Lower lobe of right lung (tissue), 2 donors: ENCODE results near the gene HAS3. TPM values are rescaled to one million over a fixed set of nuclear protein-coding genes. Genes with fewer than 3 reads are reported as not detected.
"Not testable (repeated sequence)": the region's sequence is repeated elsewhere in the genome, so short reads cannot be mapped to it uniquely, and the experiment has no call there.

Source experiments
- ATAC-seq, 2 donors: fragments of 200-7000 bp; cut with Tn5 transposase; one replicate each; pipeline ENCODE4 v1.9.1; 2020 to 2022; ENCODE audit warnings: mild to moderate bottlenecking in 2 of 2, moderate library complexity in 2 of 2
- DNase-seq: peaks from one replicate; pipeline ENCODE4 v3.0.0-alpha.2; 2020
- H3K27ac ChIP-seq: fragments of 200-600 bp; one replicate; pipeline ENCODE4 v1.8.0; 2022
- H3K27me3 ChIP-seq: fragments of 200-600 bp; one replicate; pipeline ENCODE4 v1.8.0; 2022; ENCODE audit warnings: low read depth
- H3K36me3 ChIP-seq: fragments of 200-600 bp; one replicate; pipeline ENCODE4 v1.8.0; 2022; ENCODE audit warnings: mild to moderate bottlenecking
- H3K4me1 ChIP-seq: fragments of 200-600 bp; one replicate; pipeline ENCODE4 v1.8.0; 2022
- H3K4me3 ChIP-seq: fragments of 200-600 bp; one replicate; pipeline ENCODE4 v1.8.0; 2022; ENCODE audit warnings: mild to moderate bottlenecking
- H3K9me3 ChIP-seq: fragments of 200-600 bp; one replicate; pipeline ENCODE4 v1.8.0; 2022
- CTCF ChIP-seq: fragments of 200-600 bp; IDR thresholded peaks from one replicate; pipeline ENCODE4 v1.8.0; 2022; ENCODE audit warnings: antibody characterized with exemption, mild to moderate bottlenecking
- intact Hi-C: fragments of 100-400 bp; cut with DNase I; formaldehyde crosslinking; loops from one replicate; pipeline ENCODE4 v1.11.0; 2022
- long read RNA-seq: library from polyadenylated mRNA; unstranded; transcript quantifications from one replicate; pipeline ENCODE4 v2.0.0, GENCODE V29; 2021
- total RNA-seq: library from RNA; stranded (reverse); fragmentation: NEBNext Ultra II Directional; extraction: Animal tissue kit (Norgen Biotek cat#: 25700); gene quantifications from one replicate; pipeline ENCODE4 v1.2.1, GENCODE V29; 2021
- donor health status: DM: no; HTN: yes; CAD: no; lungs with severe emphysema.

The HAS3 gene
- total RNA-seq: 12.6 TPM
- long read RNA-seq, partial matches to known transcripts: 0 of 6 reads
- long read RNA-seq, other reads (novel, unspliced or antisense): 6 of 6 reads

GRCh38 chr16:69105501-69106361, at the start of gene HAS3:
TSS of gene HAS3 (plus strand) at chr16:69105653. CDS start at chr16:69109396, 3,743 bp downstream.
- ATAC-seq: peak; percentile 79 to 88
- TF ChIP-seq CTCF: peak; percentile 15
- intact Hi-C loops: no loop called here
- peak within 1 kb of the TSS; percentile 36 for H3K27ac ChIP-seq
- peaks cover 34% of the 10 kb centered on the region for H3K4me1 ChIP-seq
- DNase-seq: peak; percentile 81
- peaks cover 18% of the 10 kb centered on the region for H3K27me3 ChIP-seq
- H3K4me3 ChIP-seq: peak within 1 kb of the TSS; percentile 57
- H3K36me3 ChIP-seq: peaks cover 16% of the 10 kb centered on the region
- no peaks in the 10 kb centered on the region for H3K9me3 ChIP-seq

GRCh38 chr16:69055980-69056379, 49.5 kb upstream of the HAS3 start:
- no peak overlapping the region for H3K27ac ChIP-seq
- no peak for TF ChIP-seq CTCF
- no peaks in the 10 kb centered on the region for H3K36me3 ChIP-seq
- no peaks in the 10 kb centered on the region for H3K9me3 ChIP-seq
- DNase-seq (no peak), ATAC-seq (no peak)
- intact Hi-C loops: no loop called here
- H3K27me3 ChIP-seq: no peaks in the 10 kb centered on the region
- no peaks in the 10 kb centered on the region for H3K4me1 ChIP-seq
- H3K4me3 ChIP-seq: no peak overlapping the region

DNA sequence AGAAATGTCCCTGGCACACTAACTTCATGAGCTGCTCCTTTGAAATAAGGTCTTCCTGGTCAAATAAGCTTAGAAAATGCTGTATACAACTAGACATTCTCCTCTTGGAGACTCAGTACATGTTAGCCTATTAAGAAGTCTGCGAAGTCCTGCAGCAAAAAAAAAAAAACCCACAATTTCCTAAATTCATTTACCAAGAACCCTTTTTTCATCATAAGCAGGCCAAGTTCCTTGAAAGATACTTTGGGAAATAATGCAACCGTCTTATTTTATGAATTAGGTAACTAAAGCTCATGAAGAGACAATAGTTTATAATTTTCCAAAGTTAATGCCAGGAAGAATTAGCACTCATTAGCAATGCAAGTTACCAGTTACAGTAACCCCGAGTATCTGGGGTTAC, 49.0 kb upstream of the HAS3 start:
- Histone ChIP-seq H3K27ac (no peak overlapping the region), H3K36me3 (no peaks in the 10 kb centered on the region), H3K4me1 (no peaks in the 10 kb centered on the region), H3K27me3 (no peaks in the 10 kb centered on the region), H3K9me3 (no peaks in the 10 kb centered on the region), H3K4me3 (no peak overlapping the region)
- TF ChIP-seq CTCF: no peak
- intact Hi-C loops: no loop called here
- ATAC-seq: no peak
- no peak for DNase-seq

DNA sequence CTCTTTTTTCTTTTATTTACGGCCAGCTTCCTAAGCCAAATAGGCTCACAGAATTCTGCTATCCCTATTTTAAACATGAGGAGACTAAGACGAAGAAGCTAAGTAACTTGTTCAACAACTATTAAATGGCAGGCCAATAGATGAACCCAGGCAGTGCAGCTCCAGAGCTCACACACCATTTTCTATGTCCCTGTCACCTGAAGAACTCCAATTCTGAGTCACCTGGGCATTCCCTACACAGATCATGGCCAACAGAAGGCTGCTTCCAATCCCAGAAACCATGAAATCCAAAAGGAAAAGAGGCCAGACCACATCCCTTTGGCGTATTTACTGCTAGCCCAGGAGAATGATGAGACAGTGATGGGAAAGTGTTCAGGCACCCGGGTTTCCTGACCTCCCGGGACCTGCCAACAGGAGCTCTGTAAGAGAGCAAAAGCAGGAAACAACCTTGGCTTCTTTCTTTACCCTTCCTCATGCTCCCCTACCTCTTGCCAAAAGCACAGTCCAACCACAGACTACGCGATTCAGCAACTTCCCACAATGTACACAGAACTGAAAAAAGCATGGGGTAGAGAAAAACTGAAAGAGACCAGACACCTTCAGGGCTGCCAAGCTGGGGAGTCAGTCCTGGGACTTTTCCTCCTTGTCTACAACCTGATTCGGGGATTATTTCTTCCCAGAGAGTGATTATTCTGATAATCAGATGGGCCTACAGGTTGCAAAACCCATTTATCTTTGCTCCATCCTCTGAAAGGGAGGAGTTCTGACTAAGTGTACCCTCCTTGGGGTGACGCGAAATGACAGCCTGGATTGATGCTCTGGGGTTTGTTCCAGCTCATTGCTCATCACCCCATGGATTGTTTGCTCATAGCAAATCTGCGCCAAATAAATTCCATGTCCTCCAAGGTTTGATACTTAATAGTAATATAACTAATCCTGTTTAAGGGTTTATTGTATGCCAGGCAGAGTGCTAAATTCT, 47.8 kb upstream of the HAS3 start:
- no peak overlapping the region for H3K27ac ChIP-seq
- H3K9me3 ChIP-seq: no peaks in the 10 kb centered on the region
- ATAC-seq: peak; percentile 72 to 77
- H3K4me3 ChIP-seq: no peak overlapping the region
- no peaks in the 10 kb centered on the region for H3K27me3 ChIP-seq
- H3K36me3 ChIP-seq: no peaks in the 10 kb centered on the region
- no peaks in the 10 kb centered on the region for H3K4me1 ChIP-seq
- intact Hi-C loops: no loop called here
- TF ChIP-seq CTCF: no peak
- no peak for DNase-seq

DNA sequence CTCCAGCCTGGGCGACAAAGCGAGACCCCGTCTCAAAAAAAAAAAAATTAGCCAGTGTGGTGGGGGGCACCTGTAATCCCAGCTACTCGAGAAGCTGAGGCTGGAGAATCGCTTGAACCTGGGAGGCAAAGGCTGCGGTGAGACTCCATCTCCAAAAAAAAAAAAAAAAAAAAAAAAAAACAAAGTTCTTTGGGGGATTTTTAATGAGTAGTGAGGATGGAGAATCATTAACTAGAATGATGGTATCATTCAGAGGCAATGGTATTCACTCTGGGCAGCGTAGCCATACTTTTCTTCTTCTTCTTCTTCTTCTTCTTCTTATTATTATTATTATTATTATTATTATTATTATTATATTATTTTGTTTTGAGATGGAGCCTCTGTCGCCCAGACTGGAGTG, 42.0 kb upstream of the HAS3 start:
- ATAC-seq, H3K9me3 ChIP-seq, H3K4me3 ChIP-seq, intact Hi-C loops, H3K27ac ChIP-seq, DNase-seq, H3K36me3 ChIP-seq, H3K27me3 ChIP-seq, H3K4me1 ChIP-seq: not testable (repeated sequence)
